Astrocyte (in vitro differentiated cells and primary cell): Measurements from ENCODE around the gene TRPM2.

ENCODE experiments used
- EZH2 ChIP-seq: IDR thresholded peaks from 2 replicates; pipeline ENCODE4 v1.6.1; 2012; ENCODE audit warnings: mild to moderate bottlenecking, low read length, inconsistent platforms; ENCODE audit not compliant: insufficient read depth
- TF ChIP-seq, protein P1 (sequence below): IDR thresholded peaks from 2 replicates; pipeline ENCODE4 v1.5.1; 2011; ENCODE audit warnings: low read depth, mild to moderate bottlenecking, inconsistent platforms, low read length, moderate library complexity; ENCODE audit not compliant: insufficient read depth

GRCh38 chr21:44356636-44357035 is 3.2 kb downstream of the TRPM2 start:
- TF ChIP-seq, protein P1, sequence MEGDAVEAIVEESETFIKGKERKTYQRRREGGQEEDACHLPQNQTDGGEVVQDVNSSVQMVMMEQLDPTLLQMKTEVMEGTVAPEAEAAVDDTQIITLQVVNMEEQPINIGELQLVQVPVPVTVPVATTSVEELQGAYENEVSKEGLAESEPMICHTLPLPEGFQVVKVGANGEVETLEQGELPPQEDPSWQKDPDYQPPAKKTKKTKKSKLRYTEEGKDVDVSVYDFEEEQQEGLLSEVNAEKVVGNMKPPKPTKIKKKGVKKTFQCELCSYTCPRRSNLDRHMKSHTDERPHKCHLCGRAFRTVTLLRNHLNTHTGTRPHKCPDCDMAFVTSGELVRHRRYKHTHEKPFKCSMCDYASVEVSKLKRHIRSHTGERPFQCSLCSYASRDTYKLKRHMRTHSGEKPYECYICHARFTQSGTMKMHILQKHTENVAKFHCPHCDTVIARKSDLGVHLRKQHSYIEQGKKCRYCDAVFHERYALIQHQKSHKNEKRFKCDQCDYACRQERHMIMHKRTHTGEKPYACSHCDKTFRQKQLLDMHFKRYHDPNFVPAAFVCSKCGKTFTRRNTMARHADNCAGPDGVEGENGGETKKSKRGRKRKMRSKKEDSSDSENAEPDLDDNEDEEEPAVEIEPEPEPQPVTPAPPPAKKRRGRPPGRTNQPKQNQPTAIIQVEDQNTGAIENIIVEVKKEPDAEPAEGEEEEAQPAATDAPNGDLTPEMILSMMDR, result no peak
- TF ChIP-seq EZH2, result no peak
